CD4-positive, alpha-beta T cell treated with Interferon gamma for 1 hour (primary cell): ENCODE measurements around the gene UBE2V1.

Experiments
- DNase-seq: peaks from one replicate; pipeline ENCODE4 v3.0.0-alpha.2; 2020

UBE2V1 gene

DNA sequence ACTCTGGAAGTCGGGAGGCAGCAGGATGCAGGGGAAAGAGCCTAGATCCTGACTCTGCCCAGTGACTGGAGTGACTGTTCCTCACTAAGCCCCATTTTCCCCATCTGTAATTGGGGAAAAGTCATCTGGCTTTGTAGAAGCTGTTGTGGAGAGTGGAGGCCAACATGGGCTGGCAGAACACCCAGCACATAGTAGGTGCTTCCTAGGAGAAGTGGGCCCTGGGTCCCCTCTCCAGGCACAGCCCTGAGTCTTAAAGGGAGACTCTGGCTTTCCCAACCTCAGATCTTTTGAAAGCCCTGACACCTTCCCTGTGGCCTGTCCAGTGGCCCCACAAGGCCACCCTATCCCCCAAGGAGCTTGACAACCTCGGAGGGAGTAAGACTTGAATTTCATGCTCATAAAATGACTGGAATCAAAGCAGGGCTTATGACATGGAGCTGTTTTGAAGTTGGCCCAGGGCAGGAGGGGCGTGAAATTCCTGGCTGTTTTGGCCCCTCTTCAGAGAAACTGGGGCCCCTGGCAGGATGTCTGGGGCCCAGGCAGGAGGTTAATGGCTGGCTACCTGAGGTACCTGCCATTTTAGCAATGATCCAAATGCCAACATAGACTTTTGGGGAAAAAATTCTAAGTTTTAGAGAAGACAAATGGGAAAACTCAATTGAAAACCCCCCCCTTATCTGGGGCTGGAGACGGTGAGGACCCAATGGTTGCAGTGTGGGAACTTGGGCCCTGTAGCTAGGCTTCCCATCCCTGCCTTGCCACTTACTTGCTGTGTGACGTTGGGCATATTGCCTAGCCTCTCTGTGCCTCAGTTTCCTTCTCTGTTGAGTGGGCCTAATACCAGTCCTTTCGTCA, 51.6 kb downstream of the UBE2V1 start:
- no peak for DNase-seq

DNA sequence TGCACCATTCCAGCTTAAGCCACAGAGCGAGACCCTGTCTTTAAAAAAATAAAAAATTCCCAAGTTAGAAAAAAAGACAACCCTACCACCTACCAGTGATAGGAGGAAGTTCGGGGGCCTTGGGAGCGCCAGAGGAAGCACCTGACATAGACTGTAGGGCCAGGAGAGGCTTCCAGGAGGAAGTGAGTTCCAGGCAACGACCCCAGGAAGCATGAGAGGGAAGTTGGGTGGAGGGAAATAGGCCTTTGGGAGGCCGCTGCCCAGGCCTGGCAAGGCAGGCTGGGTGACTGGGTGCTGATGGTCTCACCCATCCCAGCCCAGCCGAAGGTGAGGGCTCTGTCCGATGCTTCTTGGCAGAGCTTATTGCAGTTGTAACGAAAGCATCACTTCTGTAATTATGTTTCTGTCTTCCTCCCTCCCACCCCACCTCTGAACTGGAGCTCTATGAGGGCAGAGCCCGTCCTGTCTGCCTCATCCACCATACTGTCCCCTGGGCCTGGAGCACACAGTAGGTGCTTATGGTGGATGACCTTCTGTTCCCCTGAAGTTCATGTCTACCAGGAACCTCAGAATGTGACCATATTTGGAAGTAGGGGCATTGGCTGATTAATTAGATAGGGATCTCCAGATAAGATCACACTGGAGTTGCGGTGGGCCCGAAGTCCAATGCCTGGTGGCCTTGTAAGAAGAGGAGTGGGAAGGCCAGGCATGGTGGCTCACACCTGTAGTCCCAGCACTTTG, 54.1 kb downstream of the UBE2V1 start:
- no peak for DNase-seq

DNA sequence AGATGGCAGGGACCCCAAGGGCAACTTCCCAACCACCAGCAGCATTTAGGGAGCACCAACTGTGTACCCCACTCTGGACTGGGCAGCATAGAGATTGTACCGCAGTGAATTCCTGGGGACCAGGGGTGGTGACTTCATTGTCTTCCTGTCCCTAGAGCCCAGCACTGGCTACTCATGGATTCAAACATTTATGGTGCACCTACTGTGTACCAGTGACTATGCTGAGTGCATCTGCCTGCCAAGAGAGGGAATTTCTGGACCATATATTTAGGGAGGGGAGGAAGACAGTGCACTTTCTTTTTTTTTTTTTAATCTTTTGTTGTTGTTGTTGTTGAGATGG, 55.3 kb downstream of the UBE2V1 start:
- no peak for DNase-seq

DNA sequence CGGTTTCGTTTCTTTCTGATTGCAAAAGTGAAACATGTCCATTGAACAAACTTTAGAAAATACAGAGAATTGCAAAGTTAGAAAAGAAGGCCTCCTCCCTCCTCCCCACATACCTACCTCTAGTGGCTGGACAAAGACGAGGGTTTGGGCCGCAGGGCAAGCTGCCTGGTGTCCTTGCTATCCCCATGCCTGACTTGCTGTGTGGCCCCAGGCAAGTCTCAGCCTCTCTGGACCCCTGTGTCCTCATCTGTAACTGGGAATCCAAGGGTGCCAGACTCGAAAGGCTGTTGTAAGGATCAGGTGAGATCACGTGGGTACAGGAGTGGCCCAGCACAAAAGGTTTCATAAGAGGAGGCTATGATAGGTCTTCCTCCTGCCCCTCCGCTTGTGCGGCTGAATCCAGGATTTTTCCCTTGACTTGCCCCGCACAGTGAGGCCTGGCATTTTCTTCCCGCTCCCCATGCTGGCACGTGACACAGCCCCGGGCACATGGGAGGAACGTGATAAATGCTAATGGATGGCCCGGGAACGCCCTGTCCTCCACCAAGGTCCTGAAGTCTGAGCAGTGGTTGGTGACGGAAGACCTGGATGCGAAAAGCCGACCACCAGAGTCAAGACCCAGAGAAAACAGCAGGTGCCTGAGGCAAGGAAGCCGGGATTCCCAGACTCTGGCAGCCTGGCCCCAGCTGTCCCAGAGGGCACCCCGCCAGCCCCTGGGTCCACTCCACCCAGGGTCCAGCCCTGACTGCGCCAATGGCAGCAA, 55.8 kb downstream of the UBE2V1 start:
- DNase-seq = no peak

DNA sequence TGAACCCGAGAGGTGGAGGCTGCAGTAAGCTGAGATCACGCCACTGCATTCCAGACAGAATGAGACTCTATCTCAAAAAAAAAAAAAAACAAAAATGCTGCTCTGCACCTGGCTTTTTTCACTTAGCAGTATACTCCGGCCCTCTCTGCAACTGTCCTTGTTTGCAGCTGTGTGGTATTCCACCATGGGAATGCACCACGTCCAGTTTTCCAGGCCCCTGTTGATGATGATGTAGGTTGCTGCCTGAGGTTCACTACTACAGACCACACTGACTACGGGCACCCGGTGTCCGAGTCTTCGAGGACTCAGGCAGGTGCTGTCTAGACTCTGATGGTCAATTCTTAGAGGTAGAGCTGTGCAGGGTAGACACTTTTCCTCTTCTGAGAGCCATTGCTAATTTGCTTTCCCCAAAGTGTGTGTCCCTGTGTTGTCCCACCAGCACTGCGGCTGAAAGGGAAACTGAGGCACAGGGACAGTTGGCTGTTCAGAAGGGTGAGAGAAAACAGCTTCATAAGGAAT, 56.5 kb downstream of the UBE2V1 start:
- DNase-seq = no peak

DNA sequence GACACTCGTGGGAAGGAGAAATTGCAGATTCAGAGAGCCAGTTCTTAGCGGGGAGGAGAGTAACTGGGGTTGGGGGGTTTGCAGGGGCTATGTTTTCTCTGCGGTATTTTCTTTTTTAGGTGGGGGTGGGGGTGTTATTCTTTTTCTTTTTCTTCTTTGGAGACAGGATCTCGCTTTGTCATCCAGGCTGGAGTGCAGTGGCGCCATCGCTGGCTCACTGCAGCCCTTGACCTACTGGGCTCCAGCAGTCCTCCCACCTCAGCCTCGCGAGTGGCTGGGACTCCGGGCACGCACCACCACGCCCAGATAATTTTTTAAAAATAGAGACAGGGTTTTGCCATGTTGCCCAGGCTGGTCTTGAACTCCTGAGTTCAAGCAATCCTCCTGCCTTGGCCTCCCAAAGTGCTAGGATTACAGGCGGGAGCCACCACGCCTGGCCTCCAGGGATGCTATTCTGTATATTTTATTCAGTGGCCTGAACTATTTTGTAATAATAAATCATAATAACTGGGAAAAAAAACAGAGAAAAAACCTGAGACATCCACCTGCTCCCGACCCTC, 57.3 kb downstream of the UBE2V1 start:
- no peak for DNase-seq

DNA sequence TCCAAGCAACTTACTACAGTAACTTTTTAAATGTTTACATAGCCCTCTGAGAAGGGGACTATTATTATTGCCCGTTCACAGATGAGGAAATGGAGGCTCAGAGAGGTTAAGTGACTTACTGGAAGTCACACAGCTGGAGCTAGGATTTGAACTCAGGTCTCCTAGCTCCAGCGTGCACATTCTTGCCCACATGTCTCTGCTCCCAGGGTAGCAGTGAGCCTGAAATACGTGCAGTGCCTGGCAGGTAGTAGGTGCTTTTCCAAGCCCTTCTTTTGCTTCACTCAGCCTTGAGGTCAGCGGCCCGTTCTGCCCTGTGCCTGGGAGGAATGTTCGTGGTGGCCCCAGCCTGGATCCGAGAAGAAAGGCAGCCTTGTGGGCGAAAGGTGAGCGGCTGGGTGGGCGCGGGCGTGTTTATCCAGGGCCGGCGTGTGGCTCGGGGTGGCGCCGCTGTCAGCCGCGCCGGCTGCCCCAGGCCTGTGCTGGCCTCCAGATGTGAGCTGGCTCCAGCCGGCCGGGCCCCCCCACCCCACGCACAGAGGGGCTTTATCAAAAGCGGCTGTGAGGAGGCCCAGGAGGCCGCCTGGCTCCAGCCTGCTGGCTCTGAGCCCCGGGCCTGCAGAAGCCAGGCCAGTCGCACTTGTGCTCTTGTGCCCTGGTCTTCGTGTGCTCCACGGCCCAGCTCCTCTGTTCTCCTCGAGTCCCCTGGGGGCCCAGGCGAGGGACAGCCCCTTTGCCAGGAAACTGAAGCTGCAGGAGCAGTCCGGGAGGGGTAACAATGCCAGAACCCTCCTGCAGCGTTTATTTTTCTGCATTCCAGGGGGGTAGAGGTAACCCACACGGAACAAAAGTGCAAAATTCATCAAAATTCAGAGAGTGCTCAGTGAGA, 58.1 kb downstream of the UBE2V1 start:
- DNase-seq = no peak

DNA sequence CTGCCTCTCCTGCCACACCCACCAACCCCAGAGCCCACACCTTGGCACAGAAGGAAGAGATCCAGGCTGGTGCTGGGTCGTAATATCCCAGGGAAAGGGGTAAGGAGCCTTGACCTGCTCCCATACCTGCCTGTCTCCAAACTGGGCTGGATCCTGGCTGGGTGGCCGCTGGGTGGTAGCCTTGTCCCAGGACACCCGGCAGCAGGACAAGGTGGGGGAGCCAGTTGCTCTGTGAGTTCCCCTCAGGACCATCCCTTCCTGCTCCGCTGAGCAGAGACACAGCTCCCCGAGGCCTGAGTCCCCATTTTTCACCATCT, 58.8 kb downstream of the UBE2V1 start:
- DNase-seq = no peak

DNA sequence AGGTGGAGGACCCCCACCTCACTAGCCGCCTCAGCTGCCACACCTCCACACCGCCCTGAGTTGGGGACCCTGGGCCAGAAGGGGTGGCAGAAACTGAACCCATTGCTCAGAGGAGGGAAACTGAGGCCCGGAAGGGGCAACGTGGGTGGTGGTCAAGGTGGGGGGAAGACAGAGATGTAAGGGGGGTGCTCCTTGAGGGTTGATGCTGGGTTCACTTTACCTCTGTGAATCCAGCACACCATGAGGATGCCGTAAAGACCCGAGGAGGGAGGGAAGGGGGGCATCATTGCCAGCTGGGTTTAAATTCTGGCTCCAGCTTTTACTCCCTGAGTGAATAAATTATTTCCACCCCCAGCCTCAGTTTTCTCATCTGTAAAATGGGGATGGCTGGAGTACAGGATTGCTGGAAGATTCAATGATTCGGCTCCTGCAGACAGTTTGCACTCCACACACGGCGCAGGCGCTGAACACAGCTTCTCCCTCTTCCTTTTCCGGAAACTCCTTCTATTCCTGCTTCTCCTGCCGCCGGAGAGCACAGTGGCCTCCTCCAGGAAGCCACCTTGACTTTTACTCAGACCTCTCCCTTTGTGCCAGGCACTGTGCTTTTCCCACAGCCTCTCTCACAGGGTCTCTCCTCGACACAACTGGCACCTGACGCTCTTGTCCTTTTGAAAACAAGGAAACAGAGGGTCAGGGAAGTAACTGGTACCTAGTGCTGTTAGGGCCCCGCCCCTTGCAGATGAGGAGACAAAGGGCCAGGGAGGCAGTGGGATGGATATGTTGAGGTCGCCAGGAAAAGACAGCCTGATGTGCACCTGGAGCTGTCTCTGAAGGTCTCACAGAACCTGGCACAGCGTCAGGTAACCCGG, 59.4 kb downstream of the UBE2V1 start:
- no peak for DNase-seq

DNA sequence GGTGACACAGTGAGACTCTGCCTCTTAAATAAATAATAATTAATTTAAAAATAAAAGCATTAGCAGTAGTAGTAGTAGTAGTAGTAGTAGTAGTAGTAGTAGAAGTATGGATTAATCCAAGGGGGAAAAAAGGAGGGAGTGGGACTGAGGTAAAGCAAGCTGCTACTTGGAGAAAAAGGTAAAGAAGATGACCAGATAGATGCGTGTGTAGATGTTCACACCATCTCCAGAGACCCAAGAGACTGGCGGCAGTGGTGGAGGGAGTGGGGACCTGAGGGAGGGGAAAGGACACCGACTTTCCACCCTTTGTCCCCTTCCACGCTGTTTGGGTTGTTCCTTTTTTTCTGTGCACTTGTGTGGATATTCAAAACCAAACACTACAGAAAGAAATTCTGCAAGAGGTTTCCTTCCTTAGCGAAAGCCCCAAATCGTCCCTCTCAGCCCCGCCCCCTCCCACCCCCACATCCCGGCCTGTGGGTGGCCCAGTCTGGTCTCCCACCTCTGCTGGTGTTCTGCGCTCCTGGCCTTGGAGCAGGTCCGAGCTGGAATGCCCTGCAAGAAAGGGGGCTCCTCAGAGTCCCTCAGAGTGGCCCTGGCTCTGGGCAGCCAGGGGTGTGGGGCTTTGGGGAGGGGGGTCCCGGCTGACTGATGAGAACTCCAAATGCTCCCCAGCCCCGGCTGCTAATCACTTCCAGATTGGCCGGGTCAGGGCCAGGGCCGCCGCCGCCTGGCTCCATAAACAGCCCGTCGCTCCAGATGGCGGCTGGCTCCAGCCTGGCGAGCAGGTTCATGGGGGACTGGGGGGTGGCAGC, 60.2 kb downstream of the UBE2V1 start:
- DNase-seq = no peak

DNA sequence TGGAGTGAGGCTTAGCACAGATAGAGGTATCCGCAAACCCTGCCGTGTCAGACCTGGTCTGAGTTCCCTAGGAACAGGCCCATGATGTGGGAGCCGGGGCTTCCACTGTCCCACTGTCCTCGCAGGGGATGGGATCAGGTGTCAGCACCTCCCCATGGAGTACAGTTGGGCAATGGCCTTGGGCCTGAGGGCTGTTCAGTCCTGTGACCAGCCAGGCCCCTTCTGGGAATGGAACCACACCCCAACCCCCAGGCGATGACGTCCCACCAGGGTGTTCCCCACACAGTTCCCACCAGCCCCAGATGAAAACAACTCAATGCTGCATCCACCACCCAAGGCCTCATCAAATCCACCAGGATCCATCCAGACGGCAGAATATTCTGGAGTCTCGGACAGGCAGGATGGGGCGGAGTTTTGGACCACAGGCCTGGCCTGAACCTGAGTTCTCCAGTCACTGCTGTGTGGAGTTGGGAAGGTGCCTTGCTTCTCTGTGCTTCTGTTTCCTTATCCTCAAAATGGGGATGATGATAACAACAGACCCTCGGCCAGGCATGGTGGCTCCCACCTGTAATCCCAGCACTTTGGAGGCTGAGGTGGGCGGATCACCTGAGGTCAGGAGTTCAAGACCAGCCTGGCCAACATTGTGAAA, 62.2 kb downstream of the UBE2V1 start:
- DNase-seq = no peak

DNA sequence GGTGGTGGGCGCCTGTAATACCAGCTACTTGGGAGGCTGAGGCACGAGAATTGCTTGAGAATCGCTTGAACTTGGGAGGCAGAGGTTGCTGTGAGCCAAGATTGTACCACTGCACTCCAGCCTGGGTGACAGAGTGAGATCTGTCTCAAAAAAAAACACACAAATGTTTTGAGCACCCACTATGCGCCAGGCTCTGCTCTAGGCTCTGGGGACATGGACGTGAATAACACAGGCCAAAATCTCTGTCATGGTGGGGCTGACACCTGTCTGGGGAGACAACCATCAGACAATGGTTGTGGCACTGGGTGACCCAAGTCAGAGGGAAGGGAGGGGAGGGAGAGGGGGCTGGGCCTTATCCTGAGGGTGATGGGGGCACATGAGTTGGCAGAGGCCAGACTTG, 62.7 kb downstream of the UBE2V1 start:
- DNase-seq = no peak

DNA sequence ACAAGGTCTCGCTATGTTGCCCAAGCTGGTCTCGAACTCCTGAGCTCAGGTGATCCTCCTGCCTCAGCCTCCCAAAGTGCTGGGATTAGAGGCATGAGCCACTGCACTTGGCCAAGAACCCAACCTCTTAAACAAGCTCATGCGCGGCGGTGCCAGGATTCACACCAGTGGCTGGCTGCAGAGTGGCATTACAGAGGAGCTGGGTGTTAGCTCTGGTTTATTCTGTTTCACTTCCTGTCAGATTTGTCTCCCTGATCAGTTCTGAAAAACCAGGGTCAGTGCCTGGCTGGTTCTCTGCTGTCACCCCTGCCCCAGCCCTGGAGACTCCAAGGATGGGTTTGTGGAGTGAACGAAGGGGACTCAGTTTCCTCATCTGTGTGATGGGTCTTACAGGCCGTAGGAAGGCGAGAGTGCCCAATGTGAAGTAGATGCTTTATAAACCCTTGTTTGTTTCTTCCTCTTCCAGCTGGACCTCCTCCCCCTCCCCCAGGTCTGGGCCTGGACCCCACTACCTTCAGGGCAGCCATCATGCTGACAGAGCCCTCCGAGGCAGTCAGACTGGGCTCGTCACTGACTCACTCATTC, 63.4 kb downstream of the UBE2V1 start:
- peak; percentile 18 for DNase-seq

DNA sequence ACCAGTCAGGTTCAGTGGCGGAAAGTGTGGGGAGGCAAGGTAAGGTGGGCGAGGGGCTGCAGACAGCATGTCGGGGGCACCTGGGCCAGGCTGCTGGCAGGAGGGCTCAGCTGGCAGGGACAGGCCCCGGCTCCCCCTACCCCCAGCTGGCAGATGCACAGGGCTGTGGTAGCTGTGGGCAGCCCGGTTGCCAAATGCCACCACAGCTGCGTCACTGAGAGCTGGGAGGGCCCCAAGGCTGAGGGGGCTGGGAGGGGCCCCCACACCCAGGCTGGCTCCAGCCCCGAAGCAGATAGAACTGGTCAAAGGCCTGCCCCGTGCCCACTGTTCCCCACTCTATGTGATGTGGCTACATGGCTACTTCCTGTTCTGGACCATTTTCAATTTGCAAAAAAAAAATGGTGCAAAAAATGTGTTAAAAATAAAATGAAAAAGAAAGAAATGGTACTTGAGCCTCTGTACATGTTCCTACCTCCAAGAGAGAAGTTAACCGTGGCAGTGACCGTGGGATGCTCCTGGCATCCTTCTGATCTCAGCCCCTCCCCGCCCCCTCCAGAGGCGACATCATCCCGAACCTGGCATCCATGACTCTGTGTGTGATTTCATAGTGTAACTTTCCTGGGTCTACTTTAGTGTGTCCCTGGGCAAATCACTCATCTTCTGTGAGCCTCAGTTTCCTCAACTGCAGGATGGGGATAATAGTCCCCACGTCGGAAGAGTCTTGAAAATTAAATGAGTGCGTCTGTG, 64.4 kb downstream of the UBE2V1 start:
- peak; percentile 54 for DNase-seq

DNA sequence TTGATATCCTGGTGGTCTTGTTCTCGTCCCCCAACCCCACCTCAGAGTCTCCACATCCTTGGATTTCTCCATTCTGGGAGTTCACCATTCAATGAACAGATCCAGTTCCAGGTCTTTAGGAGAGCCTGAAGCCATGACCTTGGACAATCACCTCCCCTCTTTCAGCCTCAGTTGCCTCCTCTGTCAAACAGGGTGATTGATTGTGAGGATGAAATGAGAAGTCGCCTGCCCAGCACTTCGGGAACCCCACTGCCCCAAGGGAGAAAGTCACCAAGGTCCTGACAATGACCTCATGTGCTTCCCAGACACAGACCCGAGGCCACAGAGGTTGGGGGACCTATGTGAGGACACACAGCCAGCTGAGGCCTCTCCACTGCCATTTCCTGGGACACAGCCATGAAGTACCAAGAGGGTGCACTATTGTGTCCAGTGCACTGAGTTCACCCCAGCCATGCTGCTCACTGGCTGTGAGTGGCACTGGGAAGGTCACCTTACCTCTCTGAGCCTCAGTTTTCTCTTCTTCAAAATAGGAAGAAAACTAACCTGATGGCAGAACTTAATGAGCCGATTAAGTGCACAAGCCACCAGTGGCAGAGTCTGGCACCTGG, 68.5 kb downstream of the UBE2V1 start:
- no peak for DNase-seq

DNA sequence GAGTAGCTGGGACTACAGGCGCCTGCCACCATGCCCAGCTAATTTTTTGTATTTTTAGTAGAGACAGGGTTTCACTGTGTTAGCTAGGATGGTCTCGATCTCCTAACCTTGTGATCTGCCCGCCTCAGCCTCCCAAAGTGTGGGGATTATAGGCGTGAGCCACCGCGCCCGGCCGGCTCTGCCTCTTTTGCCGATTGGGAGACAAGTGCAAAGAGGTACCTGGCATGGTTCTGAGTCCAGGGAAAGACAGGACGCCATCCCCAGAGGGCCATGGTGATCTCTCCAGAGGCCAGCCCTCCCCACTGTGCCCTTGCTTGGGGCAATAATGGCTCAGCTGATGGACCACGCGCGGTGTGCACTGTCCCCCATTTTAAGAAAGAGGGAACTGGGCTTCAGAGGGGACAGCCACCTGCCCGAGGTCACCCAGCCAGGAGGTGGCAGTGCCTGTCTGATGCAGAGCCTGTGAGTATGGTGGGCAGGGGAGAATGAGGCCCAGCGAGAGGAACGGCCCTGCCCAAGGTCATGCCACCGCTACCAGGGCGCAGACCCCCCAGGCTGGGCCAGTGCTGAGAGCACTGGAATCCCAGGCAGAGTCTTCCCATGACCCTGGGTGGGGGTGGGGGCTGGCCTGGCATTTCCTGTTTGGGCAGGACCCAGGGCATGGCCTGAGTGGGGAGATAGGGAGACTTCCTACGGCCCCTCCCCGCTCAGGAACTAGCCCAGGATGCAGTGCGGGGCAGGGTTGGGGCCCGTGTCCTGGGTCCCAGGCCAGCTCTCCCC, 69.2 kb downstream of the UBE2V1 start:
- DNase-seq = no peak
